Measurements from ENCODE around the gene TMEM54.

GRCh38 chr1:32873484-32873883 is 27.7 kb downstream of the TMEM54 start:
- no peak for TF ChIP-seq CTCF (IDR thresholded peaks at IDR 0.05)
- no peak for TF ChIP-seq POLR2A (IDR thresholded peaks at IDR 0.05)

Data from esophagus squamous epithelium (tissue), 4 donors.